ENCODE data around the gene RALGDS.

Gene RALGDS

GRCh38 chr9:133151041-133151440 lies 30.0 kb upstream of the RALGDS start:
- DNase-seq (ENCODE audit: low spot score): no peak

- DNase-seq (ENCODE audit: low spot score): peak; percentile 86
These were observed 28.3 kb upstream of the RALGDS start for GRCh38 chr9:133149130-133150015.

GRCh38 chr9:133148199-133149129 lies 27.4 kb upstream of the RALGDS start:
- DNase-seq (ENCODE audit: low spot score): peak; percentile 57

GRCh38 chr9:133147412-133148198 lies 26.6 kb upstream of the RALGDS start:
- peak; percentile 89 for DNase-seq (ENCODE audit: low spot score)

GRCh38 chr9:133146746-133147411 lies 25.8 kb upstream of the RALGDS start:
- no peak for DNase-seq (ENCODE audit: low spot score)

- no peak for DNase-seq (ENCODE audit: low spot score)
These were observed 24.1 kb upstream of the RALGDS start for GRCh38 chr9:133144904-133145851.

- DNase-seq (ENCODE audit: low spot score): peak; percentile 96
These were observed 23.3 kb upstream of the RALGDS start for GRCh38 chr9:133144142-133144903.

- DNase-seq (ENCODE audit: low spot score): no peak
These were observed 22.6 kb upstream of the RALGDS start for GRCh38 chr9:133143639-133144141.

GRCh38 chr9:133142684-133143622 lies 21.9 kb upstream of the RALGDS start:
- DNase-seq (ENCODE audit: low spot score): no peak

- DNase-seq (ENCODE audit: low spot score): peak; percentile 63
These were observed 21.0 kb upstream of the RALGDS start for GRCh38 chr9:133141833-133142595.

GRCh38 chr9:133140606-133141005 lies 19.6 kb upstream of the RALGDS start:
- DNase-seq (ENCODE audit: low spot score): no peak

- DNase-seq (ENCODE audit: low spot score): no peak
These were observed 19.1 kb upstream of the RALGDS start for GRCh38 chr9:133140174-133140505.

GRCh38 chr9:133139246-133140173 lies 18.5 kb upstream of the RALGDS start:
- no peak for DNase-seq (ENCODE audit: low spot score)

GRCh38 chr9:133137451-133138231 lies 16.6 kb upstream of the RALGDS start:
- peak; percentile 54 for DNase-seq (ENCODE audit: low spot score)

GRCh38 chr9:133135146-133135745 lies 14.2 kb upstream of the RALGDS start:
- peak; percentile 87 for DNase-seq (ENCODE audit: low spot score)
